Measurements from ENCODE around the gene TTN.

TTN gene

GRCh38 chr2:178807227-178808008 is at the start of gene TTN:
TSS of gene TTN (minus strand) at chr2:178807423. CDS start at chr2:178804642, 2,781 bp downstream.
- DNase-seq: no peak

DNA sequence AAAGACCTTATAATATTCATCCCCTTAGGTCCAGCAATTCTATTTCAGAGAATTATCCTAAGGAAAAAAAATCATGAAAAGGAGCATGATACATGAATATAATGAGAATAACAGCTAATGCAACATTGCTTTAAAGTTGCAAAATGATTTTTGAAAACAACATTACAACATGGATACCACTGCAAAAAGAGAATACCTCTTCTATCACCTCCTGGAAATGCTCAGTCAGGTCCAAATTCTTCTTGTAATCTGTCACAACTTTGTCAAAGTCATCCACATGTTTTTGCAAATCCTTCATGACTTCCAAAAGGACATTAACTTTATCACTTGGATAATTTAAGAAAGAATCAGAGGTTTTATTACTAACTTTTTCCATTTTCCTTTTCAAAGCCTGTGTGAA is 47.9 kb upstream of the TTN start:
- no peak for DNase-seq

- no peak for DNase-seq
These were observed 41.1 kb upstream of the TTN start for GRCh38 chr2:178848335-178848734.

DNA sequence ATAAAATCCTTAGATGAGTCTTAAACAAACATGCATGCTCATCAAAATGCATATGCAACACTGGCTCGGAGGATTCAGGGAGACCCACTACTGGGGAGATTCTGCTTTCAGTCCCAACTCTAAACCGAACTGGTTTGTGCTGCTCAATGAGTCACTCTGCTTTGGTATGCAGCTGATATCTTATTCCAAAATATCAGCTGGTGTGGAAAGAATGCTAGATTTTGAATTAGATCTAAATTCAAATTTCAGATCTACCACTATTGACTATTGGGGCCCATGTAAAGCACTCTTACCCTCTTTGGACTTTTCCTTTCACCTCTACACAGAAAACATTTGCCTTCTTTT is 39.2 kb upstream of the TTN start:
- DNase-seq: no peak

DNA sequence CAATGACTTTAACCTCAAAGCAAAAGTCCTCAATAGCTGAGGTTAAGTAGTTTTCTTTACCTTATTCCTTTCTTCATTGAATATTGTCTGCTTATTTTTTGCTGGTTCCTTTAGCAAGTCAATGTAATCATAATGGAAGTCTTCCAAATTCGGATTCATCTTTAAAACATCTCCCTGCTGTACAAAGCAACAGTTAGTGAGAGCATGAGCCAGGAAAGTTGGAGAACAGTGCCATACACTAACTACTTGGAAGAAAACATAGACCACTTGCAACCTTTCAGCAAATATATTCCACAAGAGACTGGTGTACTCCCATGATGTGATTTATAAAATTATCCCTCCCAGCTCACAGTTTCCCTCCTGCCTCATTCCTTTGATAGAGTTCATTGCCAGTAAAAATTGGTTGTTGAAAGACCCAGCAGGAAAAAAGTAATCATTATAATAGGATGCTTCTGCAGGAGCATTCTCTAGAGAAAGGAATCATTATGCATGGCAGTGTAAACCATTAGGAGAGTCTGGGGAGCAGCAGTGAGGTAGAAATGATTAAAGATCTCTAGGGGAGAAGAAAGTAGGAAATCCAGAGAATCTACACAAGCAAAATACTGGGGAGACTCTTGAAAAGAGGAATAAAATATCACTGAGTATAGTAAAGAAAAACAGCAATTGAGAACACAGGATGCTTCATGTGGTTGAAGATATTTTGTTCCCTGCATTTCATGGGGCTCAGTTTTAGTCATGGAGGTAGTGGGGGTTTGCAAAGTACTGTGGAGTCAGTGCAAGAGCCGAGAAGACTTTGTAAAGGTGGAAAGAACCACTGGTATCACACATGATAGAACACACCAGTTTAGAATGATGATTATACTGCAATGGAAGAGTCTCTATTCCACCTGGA is 38.6 kb upstream of the TTN start:
- DNase-seq: no peak

GRCh38 chr2:178844701-178845100 is 37.5 kb upstream of the TTN start:
- DNase-seq: no peak

- DNase-seq: no peak
These were observed 37.0 kb upstream of the TTN start for GRCh38 chr2:178844269-178844668.

GRCh38 chr2:178843697-178844096 is 36.5 kb upstream of the TTN start:
- DNase-seq: no peak

DNA sequence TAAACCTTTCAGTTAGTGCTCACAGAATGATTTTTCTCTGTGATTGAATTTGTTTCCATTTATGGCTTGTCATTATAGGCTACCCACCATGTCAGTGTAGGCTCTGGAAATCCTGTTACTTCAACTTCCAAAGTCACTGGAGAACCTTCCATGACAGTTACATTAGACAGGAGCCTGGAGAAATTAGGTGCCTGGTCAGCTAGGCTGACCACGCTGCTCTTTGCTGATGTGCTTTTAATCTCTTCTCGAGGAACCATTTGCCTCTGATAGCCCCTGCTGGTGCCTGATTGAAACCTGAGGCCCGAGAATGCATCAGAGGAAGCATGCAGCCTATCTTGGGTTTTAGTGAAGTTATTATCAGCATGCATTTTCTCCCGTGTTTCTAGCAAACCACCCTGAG is 29.6 kb upstream of the TTN start:
- no peak for DNase-seq

- no peak for DNase-seq
These were observed 26.9 kb upstream of the TTN start for GRCh38 chr2:178834086-178834485.

- no peak for DNase-seq
These were observed 26.2 kb upstream of the TTN start for GRCh38 chr2:178833382-178833781.

DNA sequence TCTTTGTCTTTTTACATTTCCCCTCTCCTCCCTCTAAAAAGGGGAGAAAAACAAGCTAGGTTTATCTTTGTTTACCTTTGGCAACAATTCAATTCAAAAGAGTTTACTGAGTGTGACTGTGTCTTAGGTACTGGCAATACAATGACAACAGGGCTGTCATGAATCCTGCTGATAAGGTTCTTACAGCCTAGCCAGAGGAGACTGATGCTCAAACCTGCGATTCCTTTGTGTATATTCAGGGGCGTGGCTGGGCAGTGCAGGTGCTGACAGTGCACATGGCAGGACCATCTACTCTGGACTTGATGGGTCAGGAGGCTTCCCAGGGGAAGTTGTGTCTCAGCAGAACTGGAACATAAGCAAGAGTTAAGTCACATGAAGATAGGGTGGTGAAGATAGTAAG is 23.2 kb upstream of the TTN start:
- no peak for DNase-seq

- no peak for DNase-seq
These were observed 22.8 kb upstream of the TTN start for GRCh38 chr2:178829981-178830380.

GRCh38 chr2:178829299-178829960 is 22.2 kb upstream of the TTN start:
- DNase-seq: no peak

- DNase-seq: no peak
These were observed 21.3 kb upstream of the TTN start for GRCh38 chr2:178828486-178828881.

DNA sequence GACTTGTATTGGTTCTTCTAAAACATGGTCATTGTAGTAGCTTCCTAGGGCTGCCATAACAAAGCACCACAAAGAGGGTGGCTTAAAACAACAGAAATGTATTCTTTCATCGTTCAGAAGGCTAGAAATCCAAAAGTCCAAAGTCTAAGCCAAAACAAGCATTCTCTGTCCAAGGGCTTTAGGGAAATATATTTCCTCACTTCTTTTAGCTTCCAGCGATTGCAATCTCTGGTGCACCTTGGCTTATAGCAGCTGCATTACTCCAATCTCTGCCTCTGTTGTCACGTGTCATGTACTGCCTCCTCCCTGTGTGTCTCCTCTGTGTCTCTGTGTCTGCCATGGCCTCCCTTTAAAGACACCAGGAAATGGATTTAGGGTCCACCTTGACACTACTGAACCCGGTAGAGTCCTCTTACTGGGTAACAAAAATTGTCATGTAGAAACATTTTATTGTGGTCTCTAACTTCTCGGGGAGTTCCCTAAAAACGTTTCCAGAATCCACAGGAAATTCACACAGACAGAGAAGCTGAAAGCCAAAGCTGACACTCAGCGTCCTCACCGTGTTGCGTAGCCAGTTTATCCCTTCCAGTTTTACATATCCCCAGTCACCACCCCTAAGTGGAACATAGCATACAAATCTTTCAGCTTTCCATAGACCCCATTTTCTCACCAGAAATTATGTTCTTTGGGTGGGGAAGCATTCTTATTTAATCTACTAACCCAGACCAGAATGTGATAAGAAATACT is 20.7 kb upstream of the TTN start:
- no peak for DNase-seq

- no peak for DNase-seq
These were observed 19.9 kb upstream of the TTN start for GRCh38 chr2:178827111-178827510.

DNA sequence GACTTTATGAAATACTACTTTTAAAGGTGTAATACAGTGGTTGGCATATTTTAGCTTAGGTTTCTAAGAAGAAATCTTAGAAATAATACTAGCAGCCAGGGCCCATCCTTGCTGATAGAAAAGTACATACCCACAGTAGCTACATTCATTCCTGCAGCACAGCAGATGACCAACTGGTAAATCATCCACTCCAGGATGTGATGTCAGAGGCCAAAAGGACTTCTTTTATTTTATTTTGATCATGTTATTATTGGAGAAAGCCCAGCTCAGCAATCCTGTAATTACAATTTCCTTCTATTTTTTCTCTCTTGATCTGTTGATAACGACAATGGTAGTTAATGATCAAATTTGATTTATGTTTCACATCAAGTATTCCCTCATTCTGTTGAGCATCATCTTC is 18.0 kb upstream of the TTN start:
- DNase-seq: no peak

- no peak for DNase-seq
These were observed 17.0 kb upstream of the TTN start for GRCh38 chr2:178824181-178824580.

GRCh38 chr2:178819992-178820391 is 12.8 kb upstream of the TTN start:
- peak; percentile 17 for DNase-seq

- DNase-seq: no peak
These were observed 12.1 kb upstream of the TTN start for GRCh38 chr2:178819147-178819875.

DNA sequence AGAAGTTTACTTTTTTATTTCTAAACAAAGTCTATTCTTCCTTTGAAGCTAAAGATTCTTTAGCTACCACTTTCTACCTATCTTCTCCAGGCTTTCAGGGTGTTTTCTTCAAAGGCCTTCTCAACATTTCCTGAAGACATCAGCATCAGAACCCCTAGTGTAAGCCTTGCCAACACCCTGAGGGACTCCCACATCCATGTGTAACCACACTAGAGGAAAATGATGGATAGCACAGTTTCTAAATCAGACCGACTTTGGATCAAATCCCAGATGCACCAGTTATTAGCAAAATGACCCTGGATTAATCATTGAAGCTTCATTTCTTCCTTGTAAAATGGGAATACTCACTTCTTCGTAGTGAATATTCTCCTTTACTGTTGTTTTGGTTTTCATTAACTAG is 4.7 kb upstream of the TTN start:
- no peak for DNase-seq

All from CD4-positive, alpha-beta T cell treated with Interleukin-10 for 1 hour (primary cell).